ENCODE results near the gene CRYBA4.

The CRYBA4 gene

GRCh38 chr22:26621663-26622062 lies at the start of gene CRYBA4:
Gene CRYBA4, plus strand, starts transcription at chr22:26621963. Its CDS starts 634 bp downstream, at chr22:26622597.
- no peak for DNase-seq

DNA sequence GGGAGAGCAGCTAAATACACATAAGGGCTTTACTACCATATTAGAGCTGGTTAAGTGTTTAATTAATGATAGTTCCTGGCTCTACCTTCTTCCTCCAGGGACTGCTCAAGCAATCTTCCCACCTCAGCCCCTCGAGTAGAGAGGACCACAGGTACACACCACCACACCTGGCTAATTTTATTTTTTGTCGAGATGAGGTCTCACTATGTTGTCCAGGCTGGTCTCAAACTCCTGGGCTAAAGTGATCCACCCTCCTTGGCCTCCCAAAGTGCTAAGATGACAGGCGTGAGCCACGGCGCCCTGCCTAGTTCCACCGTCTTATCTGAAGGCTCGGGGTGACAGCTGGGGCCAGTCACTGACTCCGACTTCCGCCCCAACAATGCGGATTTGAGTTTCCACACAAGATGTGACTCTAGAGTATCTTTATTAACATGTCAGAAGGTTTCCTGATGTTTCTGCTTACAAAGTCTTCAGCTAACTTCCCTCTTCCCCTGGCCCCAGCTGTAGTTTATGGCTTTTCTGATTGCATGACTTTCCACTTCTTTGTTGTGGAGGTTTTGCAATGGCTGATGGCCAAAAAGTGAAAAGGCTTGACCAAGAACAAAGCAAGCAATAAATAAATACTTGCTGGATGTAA lies 48.6 kb upstream of the CRYBA4 start:
- DNase-seq, result no peak

DNA sequence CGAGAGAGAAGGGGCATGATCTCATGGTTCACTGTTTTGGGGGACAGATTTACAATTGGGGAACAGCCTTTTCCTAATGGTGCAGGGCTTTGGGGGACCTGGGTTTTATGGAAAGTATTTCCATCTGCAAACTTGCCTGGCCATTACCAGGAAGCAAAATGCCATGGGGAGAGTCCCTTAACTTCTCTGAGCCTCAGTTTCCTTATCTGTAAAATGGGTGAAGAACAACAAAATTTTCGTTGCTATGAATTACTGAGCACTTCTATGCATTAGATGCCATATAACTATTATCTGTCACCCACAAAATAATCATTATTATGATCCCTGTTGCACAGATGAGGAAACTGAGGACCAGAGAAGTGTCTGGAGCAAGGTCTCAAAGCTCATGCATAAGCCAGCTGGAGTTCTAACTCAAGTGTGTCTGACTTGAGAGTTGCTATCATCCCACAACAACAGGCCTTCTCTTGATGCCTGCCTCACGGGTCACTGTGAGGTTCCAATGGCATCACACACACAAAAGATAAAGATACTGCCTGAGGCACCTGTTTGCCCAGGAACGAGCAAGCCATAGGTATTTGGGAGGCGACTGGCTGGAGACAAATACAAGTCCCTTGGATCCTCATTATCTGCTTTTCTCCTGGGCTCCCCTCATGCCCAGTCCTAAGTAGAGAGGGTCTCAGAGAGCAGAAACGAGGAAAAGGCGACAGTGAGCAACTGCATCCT lies 47.6 kb upstream of the CRYBA4 start:
- no peak for DNase-seq

DNA sequence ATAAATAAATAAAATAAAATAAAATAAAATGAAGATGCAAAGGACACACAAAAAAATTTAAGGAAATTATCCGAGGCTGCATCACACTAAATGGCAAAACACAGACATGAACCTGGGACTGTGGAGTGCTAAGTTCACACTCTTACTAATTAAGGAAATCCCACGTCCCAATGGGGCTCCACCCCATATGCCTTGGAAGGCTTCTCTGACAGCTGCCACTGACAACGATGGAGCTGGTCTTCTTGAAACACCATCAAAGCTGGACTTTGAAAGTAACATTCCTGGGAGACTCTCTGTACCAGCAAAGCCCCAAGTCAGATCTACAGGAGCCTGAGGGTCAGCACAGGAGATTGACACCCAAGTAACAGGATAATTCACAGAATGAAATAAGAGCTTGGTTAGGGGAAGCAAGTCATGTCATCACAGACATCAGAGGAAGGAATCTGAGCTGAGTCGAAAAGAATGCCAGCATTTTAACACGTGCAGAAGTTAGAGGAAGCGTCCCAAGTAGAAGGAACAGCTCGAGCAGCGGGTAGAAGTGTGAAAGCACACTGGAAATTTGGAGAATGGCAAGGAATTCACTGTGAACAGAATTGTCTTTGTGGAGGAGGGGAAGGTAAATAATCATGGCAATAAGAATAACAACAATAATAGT lies 45.6 kb upstream of the CRYBA4 start:
- DNase-seq, result no peak

DNA sequence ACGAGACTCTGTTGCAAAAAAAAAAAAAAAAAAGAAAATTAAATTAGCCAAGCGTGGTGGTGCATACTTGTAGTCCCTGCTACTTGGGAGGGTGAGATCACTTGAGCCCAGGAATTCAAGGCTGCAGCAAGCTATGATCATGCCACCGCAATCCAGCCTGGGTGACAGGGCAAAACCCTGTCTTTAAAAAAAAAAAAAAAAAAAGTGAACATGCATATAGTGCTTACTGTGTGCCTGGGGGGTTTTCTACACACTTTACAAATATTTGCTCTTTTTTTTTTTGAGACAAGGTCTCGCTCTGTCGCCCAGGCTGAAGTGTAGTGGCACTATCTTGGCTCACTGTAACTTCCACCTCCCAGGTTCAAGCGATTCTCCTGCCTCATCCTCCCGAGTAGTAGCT lies 44.7 kb upstream of the CRYBA4 start:
- DNase-seq, result no peak

GRCh38 chr22:26579331-26579886 lies 42.4 kb upstream of the CRYBA4 start:
- no peak for DNase-seq

- no peak for DNase-seq
Observed at GRCh38 chr22:26580240-26580962, 41.4 kb upstream of the CRYBA4 start.

DNA sequence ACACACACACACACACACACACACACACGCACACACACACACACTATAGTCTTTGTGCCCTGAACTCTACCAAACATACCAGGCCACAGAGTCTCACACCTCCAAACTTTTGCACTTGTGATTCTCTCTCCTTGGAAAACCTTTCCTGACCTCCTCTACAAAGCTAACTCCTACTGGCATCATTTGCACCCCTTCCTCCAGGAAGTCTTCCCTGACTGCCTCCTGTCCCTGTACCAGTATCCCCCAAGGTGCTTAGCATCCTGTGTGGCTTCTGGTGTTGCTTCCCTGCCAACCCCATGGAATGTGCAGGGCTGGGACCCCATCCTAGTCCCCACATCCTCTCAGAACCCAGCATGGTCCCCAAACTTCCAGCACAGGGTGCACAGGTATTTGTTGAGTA lies 40.7 kb upstream of the CRYBA4 start:
- no peak for DNase-seq

DNA sequence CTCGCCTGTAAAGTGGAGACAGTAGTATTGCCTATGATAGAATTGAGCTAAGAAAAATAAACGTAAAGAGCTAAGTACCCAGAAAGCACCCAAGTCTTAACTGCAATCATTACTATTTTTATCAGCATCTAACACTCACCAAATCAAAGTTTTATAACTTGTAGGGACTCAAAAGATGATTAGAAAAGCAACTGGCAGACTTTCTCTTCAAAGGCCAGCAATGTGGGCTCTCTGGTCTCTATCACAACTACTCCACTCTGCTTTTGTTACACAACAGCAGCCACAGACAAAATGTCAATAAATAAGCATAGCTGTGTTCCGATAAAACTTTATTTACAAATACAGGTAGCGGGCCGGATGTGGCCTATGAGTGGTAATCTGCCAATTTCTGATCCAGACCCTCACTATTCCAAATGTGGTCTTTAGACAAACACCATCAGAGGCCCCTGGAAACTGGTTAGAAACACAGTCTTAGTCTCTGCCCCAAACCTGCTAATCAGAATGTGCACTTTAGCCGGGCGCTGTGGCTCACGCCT lies 40.1 kb upstream of the CRYBA4 start:
- DNase-seq, result no peak

DNA sequence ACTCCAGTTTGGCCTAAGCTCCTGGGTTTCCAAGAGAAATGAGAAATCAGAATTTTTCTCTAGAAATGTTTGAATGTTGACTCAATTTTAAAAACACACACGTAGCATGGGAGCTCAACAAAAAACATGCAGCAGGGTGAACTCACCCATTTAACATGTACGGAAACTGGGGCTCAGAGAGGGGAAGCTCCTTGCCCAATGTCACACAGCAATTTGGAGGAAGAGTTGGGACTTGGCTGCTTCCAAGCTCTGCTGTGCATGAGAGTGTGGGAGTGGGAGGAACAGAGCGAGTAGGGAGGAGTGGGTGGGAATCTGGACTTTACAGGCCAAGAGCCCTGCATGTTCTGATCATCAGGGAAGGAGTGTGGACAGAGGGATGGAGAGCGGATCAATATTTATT lies 37.8 kb upstream of the CRYBA4 start:
- DNase-seq, result no peak

DNA sequence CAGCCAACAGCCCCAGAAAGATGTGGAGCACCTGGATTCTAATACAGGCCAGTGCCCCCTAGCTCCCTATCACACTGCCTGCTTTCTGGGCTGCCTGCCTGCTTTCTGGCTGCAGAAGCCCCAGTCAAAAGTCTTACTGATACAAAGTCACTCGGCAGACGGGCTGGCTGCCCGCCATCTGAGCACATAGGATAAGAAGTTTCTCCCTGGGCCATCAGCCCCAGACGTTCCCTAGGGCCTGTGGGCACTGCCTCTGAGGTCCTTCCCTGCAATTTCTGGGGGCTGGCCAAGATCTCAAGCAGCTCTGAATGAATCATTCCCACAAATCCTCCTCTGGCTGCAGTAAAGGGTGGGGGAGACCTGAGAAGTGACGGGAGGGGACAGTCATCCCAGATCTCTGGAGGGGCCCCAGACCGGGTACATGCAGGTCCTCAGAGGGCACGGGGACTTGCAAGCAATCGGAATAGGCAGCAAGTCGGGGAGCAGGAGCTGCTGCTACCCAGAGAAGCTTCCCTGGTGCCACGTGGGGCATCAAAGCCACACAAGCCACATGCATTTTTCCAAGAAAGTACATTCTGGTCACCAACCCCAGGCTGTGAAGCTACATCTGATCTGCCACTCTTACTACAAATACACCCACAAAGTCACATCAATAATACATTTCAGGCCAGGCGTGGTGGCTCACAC lies 36.5 kb upstream of the CRYBA4 start:
- DNase-seq, result peak; percentile 98

- no peak for DNase-seq
Observed at GRCh38 chr22:26586556-26587325, 35.0 kb upstream of the CRYBA4 start.

DNA sequence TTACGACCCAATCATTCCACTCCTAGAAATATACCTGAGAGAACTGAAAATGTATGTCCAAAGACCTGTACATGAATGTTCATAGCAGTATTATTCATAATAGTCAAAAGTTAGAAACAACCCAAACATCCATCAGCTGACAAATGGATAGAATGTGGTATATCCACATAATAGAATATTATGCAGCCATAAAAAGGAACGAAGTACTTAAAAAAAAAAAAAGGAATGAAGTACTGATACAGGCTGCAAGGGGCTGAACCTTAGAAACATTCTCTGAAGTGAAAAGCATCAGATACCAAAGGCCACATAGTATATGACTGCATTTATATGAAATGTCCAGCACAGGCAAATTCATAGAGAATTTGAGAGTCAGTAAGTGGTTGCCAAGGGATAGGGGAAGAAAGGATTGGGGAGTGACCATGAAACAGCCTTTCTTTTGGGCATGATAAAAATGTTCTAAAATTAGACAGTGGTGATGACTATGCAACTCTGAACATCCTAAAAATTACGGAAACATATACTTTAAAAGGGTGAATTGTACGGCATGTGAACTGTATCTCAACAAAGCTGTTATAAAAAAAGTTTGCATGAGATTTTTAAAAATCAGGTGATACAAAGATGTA lies 33.7 kb upstream of the CRYBA4 start:
- DNase-seq, result peak; percentile 17

DNA sequence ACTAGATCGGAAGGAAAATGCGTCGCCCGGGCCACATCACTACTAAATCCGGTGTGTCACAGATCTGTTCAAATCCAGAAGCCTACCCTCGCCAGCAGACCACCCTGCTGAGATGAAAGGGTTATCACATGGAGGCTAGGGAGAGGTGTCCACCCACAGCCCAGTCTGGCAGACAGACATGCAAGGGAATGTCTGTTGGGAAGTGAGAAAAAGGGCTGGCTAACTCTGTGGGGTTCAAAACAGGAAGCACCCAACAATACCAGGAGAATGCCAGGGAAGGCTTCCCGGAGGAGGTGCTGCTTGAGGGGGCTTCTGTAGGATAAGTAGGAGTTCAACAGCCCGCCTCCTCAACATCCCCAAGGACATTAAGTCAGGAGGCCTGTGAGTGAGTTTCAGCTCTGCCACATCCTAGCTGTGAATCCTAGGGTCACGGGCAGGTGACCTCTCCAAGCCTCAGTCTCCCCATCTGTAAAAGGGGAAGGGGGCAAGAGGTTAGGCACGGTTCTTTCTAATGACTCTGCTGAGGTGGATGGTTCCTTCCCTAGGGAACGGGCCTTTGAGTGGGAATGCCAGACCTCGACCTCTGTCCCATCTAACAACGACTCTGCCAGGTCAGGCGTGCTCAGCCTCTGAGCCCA lies 32.9 kb upstream of the CRYBA4 start:
- DNase-seq, result no peak

- DNase-seq, result peak; percentile 52
Observed at GRCh38 chr22:26589367-26589844, 32.4 kb upstream of the CRYBA4 start.

DNA sequence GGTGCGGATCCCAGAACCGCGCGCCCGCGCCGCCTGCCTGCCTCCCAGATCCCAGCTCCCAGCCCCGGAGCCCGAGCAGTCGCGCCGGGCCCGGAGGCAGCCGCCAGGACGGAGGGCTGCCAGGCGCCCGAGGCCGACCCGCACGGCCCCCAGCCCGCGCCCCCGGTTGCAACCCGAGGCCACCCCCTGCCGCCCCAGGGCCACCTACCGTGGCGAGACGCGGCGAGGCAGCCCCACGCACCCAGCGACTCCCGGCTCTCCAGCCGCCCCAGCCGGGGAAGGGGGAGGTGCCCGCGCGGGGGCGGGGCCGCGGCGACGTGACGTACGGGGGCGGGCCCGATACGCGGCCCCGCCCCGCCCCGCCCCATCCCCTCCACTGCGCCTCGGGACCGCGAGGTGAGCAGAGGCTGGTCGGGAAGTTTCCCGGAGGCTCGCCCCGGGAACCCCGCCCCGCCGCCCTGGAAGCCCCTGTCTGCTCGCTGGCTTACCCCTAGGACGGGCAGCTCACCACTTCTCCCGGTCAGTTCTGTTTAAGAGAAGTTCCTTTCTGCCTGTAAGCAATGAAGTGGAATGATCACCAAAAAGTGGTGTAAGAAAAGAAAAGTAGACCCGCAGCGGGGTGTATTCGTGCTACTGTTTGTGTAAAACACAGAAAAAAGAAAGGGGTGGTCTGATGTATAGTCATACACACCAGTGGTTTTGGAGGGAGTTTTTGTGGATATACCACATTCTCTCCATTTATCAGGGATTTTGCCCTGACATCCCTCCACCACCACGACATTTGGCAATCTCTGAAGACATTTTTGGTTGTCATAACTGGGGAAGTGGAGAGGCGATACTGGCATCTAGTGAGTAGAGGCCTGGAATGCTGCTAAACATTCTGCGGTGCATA lies 31.7 kb upstream of the CRYBA4 start, which contains the start of gene TPST2:
Gene TPST2 (minus strand): TSS at position 288 of the 892 bp plus-strand sequence. CDS start 48,502 bp downstream, outside the sequence.
- peak; percentile 78 for DNase-seq

DNA sequence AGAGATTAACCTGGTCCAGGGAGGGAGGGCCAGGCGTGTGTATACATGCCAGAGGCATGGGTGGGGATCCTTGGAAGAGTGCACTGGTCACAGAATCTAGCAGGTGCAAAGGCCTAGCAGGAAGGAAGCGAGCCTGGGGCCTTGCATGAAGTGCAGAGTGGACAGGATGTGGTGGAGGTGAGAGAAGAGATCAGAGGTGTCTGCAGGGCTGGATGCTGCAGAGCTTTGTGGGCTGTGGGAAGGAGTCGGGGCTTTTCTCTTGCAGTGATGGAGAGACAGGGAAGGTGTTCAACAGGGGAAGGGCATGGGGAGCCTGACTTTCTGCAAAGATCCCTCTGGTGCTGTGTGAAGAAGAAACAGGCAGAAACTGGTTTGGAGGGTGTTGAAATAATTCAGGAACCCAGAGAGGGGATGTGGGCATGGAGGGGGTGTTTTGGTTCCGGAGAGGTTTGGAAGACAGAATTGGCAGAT lies 29.3 kb upstream of the CRYBA4 start:
- DNase-seq, result no peak

DNA sequence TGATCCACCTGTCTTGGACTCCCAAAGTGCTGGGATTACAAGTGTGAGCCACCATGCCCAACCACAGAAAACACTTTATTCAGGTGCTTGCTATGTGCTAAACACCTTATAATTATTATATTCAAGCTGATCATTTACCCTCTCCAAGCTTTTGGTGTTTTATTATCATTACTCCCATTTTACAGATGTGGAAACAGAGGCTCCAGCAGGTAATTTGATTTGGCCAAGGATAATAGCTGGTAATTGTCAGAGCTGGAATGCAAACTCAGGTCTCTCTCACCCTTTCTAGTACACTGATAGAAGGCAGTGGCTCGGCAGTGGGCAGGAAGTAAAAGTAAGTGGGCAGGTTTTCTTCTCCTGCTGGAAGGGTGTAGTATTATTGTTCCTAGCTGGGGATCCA lies 28.0 kb upstream of the CRYBA4 start:
- no peak for DNase-seq

- no peak for DNase-seq
Observed at GRCh38 chr22:26597026-26597425, 24.7 kb upstream of the CRYBA4 start.
